NCI-H1105 treated with DMSO at 0.1 percent for 48 hours (cell line): Measurements from ENCODE around the gene HASPIN.
"Not testable (repeated sequence)": the region's sequence is repeated elsewhere in the genome, so short reads cannot be mapped to it uniquely, and the experiment has no call there.

Source experiments
- DNase-seq: peaks from one replicate; lab custom pipeline; 2025; lab: John Stamatoyannopoulos, UW

Gene HASPIN

DNA sequence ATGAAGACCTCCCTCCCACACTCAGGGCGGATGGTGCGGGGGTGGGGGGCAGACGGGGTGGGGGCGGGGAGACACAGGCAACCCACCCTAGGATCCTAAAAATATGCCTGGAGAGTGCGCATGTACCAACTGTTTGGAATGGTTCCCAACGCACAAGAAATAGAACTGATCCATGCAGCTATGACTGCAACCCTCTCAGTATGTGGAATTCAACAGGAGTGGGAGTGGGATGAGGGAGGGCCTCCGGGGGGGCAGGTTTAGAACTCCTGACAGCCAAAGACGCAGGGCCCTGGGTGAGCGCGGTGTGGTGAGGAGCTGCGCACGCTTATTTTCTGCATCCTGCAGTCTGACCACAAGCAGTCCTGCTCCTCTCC is 26.6 kb upstream of the HASPIN start:
- no peak for DNase-seq

DNA sequence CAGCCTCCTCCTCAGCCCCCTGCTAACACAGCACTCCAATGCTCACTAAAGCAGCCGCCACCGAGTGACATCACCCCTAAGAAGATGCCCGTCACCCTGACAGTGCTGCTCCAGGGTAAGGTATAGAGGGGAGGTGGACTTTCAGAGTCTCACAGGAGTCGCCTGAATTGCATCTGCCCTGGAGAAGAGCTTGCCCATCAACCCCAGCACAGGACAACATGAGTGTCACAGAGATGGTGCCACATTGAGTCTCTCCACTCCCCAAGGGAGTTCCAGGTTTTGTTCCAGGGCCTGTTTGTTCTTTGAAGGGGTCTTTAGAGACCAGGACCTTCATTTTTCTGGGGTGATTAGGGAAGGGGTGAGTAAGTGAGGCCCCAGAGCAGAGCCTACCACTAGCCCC is 25.6 kb upstream of the HASPIN start:
- DNase-seq = no peak

DNA sequence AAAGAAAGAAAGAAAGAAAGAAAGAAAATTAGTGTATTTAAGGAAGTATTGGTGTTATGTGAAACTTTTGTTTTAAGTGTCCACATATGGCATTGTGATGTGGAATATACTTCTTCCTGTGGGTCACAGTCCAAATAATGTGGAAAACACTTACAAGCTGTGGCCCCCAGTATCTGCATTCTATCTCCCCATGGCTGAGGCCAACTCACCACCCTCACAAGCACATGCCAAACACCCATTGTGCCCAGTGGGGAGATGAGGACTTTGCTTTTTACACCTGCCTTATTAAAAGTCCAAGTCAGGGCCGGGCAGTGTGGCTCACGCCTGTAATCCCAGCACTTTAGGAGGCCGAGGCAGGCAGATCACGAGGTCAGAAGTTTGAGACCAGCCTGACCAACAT is 23.8 kb upstream of the HASPIN start:
- DNase-seq = no peak

DNA sequence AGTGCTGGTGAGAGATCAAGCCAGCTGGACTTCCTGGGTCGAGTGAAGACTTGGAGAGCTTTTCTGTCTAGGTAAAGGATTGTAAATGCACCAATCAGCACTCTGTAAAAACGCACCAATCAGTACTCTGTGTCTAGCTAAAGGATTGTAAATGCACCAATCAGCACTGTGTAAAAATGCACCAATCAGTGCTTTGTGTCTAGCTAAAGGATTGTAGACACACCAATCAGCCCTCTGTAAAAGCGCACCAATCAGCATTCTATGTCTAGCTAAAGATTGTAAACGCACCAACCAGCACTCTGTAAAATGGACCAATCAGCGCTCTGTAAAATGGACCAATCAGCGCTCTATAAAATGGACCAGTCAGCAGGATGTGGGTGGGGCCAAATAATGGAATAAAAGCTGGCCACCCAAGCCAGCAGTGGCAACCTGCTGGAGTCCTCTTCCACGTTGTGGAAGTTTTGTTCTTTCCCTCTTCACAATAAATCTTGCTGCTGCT is 21.6 kb upstream of the HASPIN start:
- not testable (repeated sequence) for DNase-seq

DNA sequence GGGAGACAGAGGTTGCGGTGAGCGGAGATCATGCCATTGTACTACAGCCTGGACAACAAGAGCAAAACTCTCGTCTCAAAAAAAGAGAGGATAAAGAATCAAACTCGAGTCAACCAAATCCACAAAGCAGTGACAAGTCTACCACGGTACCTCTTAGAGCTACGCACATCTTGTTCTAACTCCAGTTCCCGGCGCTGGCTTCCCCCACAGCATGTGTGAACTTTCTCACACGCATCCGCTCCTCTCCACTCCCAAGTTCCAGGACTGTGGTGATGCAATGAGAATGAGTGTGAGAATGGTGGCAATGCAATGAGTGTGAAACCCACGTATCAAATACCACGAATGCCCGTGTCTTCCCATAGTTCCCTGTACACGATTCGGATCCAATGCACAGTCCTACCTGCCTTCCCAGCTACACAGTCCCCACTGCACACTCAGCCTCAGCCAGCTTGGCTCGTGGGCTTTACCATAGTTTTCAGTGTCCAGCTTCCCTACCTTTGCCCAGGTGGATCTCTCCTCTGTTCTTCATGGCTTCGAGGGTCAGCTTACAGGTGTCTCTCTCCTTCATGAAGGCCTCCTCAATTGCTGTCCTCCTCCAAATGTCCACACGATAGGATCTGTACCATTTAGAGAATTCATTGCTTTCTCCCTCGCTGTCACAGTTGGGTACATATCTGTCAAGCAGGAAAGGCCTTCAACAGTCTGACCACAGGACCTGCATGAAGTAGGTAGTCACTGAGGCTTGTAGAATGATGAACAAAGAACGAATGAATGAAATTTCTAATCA is 18.6 kb upstream of the HASPIN start:
- no peak for DNase-seq

DNA sequence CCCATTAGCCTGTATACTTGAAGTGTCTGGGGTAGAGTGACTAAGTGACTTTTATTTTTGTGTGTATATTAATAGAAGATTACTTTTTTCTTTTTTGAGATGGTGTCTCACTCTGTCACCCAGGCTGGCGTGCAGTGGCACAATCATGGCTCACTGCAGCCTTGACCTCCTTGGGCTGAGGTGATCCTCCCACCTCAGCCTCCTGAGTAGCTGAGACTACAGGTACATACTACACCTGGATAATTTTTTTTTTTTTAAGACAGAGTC is 18.1 kb upstream of the HASPIN start:
- not testable (repeated sequence) for DNase-seq

DNA sequence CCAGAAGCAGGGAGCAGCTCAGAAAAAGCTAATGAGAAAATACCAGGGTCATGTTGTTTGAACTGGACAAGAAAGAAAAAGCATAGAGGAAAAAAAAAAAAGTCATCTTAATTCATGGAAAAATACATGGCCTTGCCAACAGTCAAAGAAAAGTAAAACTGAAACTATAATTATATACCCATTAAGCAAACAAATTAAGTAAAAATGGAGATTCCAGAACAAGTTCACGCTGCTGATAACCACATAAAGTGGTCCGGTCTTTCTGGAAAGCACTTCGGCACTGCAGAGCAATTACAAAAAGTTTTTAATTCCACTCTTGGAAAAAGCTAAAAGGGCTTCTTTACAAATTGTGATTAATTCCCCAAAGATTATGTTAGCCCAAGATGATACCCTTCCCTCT is 15.3 kb upstream of the HASPIN start:
- DNase-seq = no peak

DNA sequence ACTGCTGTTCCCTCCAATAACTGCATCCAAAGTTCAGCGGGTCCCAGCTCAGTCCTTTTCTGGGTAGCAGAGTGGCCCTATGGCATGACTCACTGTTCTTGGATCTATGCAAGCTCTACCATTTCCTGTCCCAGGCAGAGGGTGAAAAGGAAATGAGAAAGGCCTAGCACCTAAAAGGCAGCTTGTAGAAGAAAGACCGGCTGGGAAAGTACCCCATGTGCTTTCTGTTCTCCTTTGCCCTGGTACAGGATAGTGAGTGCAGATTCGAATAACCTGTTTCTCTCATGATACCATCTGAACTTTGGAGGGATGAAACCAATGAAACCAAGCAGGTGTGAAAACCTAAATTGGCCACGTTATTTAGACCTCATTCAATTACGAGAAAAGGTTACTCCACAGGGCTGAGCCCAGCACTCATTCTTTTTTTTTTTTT is 12.7 kb upstream of the HASPIN start:
- DNase-seq = no peak

DNA sequence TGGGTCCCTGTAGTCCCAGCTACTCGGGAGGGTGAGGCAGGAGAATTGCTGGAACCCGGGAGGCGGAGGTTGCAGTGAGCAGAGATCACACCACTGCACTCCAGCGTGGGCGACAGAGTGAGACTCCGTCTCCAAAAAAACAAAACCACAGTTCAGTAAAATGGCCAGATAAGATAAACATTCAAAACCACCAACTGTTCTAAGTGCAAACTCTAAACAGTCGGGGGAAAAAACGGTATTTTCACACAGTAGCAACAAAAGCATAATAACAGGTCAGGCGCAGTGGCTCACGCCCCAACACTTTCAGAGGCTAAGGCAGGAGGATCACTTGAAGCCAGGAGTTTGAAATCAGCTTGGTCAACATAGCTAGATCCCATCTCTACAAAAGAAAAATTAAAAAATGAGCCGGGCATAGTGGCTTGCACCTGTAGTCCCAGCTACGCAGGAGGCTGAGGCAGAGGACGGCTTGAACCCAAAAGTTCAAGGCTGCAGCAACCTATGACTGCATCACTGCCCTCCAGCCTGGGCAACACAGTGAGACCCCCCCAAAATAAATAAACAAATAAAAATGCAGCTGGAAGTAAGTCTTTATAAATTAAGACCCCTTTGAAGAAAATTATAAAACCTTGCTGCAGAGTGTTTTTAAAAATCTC is 10.8 kb upstream of the HASPIN start:
- no peak for DNase-seq

DNA sequence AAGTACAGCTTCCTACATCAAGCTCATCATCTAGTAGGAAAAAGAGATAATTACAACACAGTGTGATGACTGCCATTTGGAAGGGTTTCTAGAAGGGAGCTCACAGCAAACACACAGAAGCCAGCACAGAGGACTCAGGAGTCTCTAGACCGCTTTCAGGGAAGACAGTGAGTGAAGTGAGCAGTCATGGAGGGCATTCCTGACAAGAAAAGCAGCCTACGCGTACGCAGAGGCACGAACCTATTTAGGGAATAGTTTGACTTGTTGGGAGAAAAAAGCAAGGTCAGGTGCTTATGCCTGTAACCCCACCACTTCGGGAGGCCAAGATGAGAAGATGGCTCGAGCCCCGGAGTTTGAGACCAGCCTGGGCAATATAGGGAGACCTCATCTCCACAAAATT is 8.4 kb upstream of the HASPIN start:
- DNase-seq = no peak

DNA sequence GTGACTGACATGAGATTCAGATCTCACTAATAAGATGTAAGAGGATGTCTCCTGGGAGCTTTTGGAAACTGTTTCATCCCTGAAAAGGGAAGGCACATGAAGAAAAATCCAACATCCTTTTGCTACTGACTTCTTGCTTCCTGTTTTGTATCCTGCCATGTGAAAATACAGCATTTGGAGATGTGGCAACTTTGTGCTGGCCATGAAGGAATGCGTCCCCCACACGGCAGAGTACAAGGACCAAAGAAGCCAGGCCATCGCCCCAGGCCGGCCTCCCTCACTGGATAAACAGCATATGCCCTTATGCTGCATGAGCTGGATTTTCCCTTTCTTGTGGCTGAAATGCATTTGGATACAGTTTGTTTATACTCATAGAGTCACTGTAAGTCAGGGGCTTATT is 5.5 kb upstream of the HASPIN start:
- DNase-seq = no peak

DNA sequence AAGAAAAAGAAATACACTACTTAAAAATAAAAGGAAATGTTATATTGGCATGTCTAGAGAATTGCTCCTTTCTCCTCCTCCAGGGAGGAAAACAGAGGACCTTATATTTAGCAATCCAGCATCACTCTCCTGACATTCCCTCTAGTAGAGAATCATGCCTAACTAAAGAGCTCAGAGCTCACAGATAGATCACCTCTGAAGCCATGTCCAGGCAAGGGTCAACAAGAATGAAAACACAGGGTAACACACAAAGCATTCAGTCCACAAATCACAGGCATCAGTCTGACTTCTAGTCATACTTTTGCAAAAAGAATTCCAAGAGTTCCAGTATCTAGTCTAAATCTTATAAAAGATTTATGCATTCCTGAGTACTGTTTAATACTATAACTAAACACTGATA is 4.4 kb upstream of the HASPIN start:
- DNase-seq = no peak

DNA sequence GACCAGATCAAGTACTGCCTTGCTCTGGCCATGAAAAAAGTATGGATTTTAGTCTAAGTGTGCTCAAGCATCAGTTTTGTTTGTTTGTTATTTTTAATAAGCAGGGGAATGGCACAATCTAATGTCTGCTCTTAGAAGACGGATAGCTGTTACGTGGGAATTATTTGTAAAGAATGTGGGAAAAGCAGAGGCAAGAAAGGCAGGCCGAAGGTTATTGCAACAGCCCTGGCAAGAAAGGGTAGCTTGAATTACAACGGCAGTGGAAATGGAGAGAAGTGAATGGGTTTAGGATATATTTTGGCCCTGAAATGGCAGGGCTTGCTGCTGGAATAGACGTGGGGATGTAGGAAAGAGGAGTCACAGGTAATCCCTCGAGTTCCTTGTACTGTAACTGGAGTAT is 987 bp upstream of the HASPIN start:
- DNase-seq = no peak

DNA sequence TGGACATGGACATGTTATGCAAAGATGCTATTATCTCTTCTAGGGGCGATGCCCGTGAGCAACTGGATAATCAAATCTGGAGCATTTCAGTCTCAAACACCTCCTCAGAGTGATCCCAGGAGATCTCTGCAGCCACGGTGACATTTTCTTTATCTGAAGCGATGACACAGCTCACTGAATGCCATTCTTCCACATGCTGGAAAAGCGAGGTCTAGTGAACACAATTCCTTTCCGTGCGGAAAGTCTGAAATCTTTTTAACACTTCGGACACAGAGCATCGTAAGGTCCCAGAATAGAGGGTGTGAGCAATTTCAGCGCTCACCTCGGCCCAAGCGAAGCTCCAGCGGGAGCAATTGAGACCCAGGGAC is 531 bp upstream of the HASPIN start:
- no peak for DNase-seq

DNA sequence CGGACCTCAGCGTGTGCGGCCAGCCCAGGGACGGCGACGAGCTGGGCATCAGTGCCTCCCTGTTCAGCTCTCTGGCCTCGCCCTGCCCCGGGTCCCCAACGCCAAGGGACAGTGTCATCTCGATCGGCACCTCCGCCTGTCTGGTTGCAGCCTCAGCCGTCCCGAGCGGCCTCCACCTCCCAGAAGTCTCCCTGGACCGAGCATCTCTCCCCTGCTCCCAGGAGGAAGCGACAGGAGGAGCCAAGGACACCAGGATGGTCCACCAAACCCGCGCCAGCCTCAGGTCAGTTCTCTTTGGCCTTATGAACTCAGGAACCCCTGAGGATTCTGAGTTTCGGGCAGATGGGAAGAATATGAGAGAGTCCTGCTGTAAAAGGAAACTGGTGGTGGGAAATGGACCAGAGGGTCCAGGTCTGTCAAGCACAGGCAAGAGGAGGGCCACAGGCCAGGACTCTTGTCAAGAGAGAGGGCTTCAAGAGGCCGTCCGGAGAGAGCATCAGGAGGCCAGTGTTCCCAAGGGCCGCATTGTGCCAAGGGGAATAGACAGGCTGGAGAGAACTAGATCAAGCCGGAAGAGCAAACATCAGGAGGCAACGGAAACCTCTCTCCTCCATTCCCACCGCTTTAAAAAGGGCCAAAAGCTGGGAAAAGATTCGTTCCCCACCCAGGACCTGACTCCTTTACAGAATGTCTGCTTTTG is 825 bp downstream of the HASPIN start:
- DNase-seq = no peak

DNA sequence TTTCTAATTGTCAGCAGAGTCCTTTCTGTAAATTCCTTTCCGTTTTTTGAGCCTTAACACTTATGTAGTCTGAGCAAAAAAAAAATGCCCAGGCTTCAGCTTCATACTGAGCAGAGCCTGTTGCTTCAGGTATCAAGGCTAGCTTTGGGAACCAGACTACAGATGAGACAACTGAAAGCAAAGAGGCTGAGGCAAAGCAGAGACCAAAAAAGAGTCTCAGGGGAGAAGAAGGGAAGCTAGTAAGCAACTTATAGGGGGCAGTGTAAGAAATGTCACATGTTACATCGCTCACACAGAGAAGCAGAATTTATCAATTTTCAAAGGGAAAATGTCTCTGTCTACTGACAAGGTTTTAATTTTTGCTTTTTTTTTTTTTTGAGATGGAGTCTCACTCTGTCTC is 3.3 kb downstream of the HASPIN start:
- no peak for DNase-seq

DNA sequence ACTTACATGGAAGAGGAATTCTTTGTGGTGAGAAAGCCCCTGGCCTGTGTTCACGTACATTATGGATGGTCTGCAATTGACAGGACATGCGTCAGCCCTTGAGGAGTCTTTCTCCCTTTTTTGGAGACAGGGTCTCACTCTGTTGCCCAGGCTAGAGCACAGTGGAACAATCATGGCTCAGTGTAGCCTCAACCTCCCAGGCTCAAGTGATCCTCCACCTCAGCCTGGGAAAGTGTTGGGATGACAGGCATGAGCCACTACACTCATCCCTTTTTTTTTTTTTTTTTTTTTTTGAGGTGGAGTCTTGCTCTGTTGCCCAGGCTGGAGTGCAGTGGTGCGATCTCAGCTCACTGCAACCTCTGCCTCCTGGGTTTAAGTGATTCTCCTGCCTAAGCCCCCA is 4.4 kb downstream of the HASPIN start:
- DNase-seq = not testable (repeated sequence)

DNA sequence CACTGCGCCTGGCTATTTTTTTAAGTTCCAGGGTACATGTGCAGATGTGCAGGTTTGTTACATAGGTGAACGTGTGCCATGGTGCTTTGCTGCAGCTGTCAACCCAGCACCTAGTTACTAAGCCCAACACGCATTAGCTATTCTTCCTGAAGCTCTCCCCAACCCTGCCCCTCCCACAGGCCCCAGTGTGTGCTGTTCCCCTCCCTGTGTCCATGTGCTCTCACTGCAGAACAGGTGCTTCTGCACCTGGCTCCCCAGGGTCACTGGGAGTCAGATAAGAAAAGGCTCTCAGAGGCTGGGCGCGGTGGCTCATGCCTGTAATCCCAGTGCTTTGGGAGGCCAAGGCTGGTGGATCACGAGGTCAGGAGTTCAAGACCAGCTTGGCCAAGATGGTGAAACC is 6.2 kb downstream of the HASPIN start:
- DNase-seq = no peak

DNA sequence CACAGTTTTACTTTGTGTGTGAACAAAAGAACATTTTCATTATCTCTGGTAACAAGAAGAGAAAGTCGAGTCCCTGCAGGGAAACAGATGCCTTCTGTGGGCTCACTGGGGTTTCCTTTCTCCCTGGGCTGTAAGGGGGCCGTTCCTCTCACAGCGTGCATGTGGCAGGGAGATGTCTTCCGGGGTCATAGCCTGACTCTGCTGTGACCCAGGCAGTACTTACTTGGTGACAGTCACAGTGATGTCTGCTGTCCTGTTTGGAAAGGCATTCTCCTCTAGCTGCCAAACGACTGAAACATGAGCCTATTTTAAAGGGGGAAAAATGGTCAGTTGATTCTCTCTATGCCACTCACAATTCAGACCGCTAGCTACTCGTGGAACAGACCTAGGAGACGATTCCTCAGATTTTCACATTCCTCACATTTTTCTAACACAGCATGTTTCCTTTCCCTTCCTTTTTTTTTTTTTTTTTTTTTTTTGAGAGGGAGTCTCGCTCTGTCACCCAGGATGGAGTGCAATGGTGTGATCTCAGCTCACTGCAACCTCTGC is 7.3 kb downstream of the HASPIN start:
- no peak for DNase-seq

DNA sequence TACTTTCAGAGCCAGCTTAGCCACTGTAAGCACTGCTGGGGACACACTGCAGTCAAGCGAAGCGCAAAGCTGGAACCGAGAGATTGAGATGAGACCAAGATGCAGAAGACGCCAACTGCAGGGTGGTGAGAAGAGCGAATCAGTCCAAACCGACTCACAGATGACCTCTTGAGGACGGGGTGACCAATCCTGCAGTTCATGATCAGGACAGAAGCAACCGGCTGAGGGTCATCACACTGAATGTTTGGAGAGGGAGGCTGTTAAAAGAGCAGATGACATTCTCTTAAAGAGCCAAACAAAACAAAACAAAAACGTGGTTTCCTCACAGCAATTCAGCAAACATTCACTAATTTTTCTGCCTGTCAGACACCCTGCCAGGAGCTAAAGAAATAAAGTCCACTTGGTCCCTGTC is 8.5 kb downstream of the HASPIN start:
- no peak for DNase-seq

DNA sequence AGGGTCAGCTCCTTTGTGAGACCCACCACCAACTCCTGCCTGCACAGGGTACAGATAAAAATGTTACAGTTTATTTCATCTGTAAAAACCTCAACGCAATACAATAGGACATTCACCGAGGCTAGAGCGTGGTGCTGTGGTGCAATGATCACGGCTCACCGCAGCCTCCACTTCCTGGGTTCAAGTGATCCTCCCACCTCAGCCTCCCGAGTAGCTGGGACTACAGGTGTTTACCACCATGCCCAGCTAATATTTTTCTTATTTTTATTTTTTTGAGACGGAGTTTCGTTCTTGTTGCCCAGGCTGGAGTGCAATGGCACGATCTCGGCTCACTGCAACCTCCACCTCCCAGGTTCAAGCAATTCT is 11.2 kb downstream of the HASPIN start:
- not testable (repeated sequence) for DNase-seq

DNA sequence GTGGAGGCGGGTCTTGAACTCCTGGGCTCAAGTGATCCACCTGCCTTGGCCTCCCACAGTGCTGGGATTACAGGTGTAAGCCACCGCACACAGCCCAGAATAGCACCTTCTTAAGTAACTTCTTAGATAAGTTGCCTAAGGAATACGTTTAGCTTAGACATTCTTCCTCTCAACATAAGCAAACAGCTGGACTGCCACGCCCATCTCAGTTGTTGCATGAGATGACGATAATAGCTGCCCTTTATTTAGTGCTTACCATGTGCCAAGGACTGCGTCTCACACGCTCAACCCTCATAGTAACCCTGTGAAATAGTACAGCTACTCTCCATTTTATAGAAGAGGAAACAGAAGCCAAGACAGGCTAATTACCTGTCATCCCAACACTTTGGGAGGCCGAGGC is 11.8 kb downstream of the HASPIN start:
- DNase-seq = no peak
